GM19240 (cell line): Measurements from ENCODE around the gene RXFP1.
A peak's percentile ranks its signal among the peaks of the same experiment; 100 is the strongest.

Experiments
- DNase-seq: peaks from one replicate; pipeline ENCODE4 v3.0.0; 2011; ENCODE audit warnings: low spot score; ENCODE audit not compliant: insufficient read length

Gene RXFP1

GRCh38 chr4:158521484-158522088, at the start of gene RXFP1:
RXFP1 (plus strand) TSS chr4:158521882; CDS start chr4:158521977, 95 bp downstream.
- no peak for DNase-seq

- no peak for DNase-seq
Measured at GRCh38 chr4:158481811-158482210, 39.9 kb upstream of the RXFP1 start.

GRCh38 chr4:158484173-158484885, 37.4 kb upstream of the RXFP1 start:
- no peak for DNase-seq

DNA sequence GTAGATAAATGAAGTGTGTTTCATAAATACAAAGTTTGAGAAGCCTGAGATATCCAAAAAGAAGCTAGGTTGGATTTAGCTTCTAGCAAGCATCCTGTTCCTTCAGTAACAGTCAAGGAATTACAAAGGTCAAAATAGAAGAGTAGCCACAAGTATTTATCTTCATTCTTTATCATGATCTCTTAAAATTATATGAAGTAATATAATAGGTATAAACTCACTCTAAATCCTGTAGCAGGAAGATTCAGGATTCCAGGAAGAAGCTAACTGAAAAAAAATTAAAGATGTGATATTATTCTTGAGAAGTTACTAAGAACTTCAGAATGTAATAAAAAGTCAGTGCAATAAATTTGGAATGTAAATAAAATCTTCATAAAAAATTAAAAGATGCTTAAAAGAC, 31.1 kb upstream of the RXFP1 start:
- no peak for DNase-seq

DNA sequence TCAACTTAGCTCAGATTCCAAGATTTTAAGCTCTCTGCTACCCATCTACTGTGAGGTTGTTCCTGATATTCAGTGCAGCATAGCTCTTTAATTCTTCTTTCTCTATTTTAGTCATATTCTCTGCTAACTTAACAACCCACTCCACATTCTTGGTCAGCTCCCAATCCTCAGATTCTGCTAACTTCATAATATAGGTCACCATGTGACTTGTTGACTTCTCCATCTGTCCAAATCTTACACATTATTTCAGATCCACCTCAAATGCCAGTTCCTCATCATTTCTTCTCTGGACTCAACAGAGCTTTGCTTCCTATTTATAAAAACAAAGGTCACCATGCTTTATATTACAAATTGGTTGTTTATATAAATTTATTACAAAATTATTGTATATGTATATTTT, 29.3 kb upstream of the RXFP1 start:
- no peak for DNase-seq

- peak; percentile 1 for DNase-seq
Measured at GRCh38 chr4:158496030-158496741, 25.5 kb upstream of the RXFP1 start.

- no peak for DNase-seq
Measured at GRCh38 chr4:158500054-158500453, 21.6 kb upstream of the RXFP1 start.

- no peak for DNase-seq
Measured at GRCh38 chr4:158513256-158513655, 8.4 kb upstream of the RXFP1 start.

DNA sequence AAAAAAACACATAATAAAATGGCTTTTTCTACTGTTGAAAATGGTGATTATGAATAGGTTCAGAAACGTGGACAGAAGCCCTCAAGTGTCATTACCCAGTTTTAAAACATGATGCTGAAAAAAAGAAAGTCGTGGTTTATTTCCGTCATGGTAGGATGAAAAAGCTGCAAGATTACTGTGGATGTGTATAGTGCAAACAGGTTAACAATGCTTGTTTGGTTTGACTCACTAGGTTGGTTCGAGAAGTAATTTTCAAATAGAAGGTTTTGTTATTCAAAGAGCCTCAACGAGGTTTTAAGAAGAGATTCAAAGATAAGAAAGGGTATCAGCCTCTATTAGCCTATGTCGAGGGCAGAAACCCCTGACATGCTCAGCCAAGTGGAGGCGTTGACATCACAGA, 2.5 kb upstream of the RXFP1 start:
- DNase-seq: no peak

GRCh38 chr4:158523990-158524535, 2.4 kb downstream of the RXFP1 start:
- no peak for DNase-seq

DNA sequence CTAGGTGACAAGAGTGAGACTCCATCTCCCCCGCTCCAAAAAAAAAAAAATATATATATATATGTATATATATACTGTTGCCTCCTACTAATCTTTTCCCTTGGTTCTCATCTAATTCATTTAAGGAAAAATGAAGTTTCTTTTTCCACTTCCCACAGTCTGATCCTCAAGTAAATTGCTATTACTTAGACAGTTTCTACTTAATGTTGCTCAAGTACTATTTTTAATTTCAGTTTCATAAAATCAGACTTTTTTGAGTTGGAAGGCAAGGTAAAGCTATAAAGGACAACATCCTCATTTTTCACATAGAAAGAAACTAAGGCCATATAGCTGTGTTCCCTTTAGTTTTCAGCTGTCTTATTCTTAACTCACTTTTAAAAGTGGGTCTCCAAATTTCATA, 5.8 kb downstream of the RXFP1 start:
- DNase-seq: no peak

DNA sequence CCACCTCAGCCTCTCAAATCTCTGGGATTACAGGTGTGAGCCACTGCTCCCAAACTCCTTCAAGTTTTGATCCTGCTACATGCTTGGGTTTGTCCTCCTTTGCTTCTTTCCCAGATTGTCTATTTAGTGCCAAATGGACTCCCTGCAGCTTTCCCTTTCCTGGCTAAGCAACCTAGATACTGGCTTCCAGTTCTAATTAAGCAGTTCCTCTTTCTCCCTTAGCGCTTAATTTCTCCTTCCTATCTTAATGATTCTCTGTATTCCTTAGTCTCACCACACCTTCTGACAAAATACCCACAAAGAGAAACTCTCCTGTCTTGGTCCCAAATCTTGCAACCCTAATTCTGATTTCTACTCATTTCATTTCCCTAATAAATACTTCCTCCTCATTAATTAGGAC, 7.8 kb downstream of the RXFP1 start:
- no peak for DNase-seq

- DNase-seq: no peak
Measured at GRCh38 chr4:158530381-158530780, 8.7 kb downstream of the RXFP1 start.

DNA sequence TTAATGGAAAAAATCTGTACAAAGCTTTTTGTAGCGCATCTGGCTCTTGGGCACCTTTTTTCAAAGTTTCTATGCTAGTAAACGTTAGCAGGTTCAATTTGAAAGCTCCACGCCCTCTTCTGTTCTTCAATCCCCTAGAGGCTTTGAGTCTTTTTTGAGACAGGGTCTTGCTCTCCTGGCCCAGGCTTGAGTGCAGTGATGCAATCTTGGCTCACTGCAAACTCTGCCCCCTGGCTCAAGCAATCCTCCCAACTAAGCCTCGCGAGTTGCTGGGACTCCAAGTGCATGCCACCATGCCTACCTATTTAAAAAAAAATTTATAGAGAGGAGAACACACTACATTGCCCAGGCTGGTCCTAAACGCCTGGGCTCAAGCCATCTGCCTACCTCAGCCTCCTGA, 9.2 kb downstream of the RXFP1 start:
- DNase-seq: no peak

DNA sequence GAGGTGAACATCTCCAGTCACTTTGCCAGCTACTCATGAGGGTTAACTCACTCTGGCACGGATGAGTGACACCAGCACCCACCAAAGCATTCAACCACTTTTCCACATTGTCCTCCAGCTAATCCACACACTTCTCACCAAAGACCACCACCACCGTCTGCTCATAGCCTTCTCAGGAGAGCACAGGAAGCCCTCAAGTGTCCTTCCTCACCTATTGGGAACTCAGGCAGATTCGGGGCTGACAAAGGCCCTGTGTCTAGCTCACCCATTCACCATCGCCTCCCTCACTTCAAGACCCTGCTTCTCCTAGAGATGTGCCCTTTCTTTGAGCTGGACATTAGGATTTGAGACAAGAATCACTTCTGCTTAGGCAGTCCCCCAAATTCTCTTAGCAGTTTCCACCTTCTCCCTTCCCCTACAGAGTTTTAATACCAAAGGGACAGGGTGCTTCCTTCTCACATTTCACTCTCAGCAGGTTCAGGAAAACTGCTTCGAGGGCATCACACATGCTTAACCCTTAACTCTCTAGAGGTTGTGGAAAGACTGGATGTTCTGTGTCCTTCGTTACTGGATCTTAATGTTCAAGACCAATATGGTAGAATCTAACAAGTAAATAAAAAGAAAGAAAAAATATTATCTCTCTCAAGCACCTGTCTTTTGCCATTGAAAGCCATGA, 11.0 kb downstream of the RXFP1 start:
- no peak for DNase-seq

DNA sequence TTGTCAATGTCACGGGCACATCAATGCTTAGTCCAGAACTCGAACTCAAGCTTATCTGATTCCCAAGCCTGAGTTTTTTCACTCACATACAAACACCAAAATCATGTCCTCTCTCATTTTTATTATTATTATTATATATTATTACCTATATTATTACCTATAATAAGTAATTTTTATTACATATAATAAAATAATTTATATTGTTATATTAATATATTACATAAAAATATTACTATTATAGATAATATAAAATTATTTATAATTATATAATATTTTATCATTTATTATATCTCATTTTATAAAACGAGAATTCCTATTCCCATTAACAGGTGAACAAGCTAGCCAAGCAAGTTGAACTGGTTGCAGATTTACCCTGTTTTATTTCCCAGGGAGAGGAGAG, 13.0 kb downstream of the RXFP1 start:
- DNase-seq: no peak

DNA sequence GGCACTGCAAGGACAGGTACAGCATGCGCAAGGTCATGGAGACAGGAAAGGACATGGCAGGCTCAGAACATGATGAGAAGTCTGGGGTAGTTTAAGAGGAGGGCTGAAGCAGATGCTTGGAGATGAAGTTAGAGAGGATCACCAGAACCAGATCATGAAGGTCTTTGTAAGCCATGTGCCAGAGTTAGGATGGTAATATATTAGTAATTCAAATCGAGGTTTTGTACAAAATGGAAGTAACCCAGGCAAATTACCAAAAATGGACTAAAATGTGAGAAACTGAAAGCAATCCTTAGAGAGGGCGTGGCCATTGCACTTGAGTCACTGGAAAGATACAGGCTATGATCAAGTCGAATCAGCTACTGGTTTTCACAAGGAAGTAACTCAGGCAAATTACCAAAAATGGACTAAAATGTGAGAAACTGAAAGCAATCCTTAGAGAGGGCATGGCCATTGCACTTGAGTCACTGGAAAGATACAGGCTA, 13.5 kb downstream of the RXFP1 start:
- no peak for DNase-seq

DNA sequence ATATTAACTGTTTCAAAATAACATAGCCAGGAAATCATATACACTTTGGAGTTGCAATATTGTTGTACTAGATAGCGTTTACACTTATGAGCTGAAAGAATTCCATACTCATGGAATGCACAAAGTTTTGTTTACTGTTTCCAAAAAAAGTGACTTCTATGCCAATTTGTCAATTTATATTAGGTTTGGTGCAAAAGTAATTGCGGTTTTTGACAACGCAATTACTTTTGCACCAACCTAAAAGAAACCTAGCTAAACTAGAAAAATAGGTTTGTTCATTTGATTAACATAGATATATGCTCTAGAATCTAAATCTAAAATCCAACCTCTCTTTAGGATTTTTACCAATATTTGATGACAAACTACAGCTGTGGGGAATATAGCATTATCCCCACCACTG, 15.2 kb downstream of the RXFP1 start:
- no peak for DNase-seq

DNA sequence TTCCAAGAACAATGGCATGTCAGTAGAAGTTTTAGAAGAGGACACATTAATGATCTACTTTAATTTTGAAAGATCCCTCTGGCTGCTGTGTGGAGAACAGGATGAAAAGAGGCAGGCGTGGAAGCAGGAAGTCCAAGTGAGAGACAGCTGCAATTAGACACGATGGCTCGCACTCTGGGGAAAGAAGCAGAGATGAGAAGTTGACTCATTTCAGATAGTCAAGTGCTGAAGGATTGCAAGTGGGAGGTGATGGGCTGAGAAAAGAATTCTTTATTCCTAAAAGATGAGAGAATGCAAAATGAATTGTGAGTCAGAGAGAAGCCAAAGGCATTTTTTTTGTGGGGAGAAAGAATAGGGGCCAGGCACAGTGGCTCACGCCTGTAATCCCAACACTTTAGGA, 16.5 kb downstream of the RXFP1 start:
- no peak for DNase-seq

DNA sequence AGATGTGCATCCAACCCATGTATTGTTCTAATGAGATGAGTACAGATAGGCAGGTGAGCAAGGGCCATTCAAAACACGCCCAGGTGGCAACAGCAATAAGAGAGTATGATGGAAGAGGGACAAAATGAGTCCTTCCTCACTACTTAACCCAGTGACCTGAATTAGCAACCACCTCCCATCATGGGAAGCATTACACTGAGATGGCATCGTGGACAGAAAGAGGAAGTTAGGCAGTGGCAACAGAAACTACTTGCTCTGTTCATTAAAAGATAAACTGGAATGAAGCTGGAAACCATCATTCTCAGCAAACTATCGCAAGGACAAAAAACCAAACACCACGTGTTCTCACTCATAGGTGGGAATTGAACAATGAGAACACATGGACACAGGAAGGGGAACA, 17.2 kb downstream of the RXFP1 start:
- DNase-seq: no peak

- no peak for DNase-seq
Measured at GRCh38 chr4:158540125-158540907, 18.6 kb downstream of the RXFP1 start.
